HL-60 (cell line): ENCODE measurements around the gene HIP1R.

Source experiments
- DNase-seq, 2 experiments: peaks; one replicate each; pipeline ENCODE4 v3.0.0-alpha.2; 2010 to 2020; ENCODE audit warnings: low read depth in 1 of 2, low spot score in 1 of 2
- H3K27ac ChIP-seq: fragments of 250-450 bp; sonication (Bioruptor Pico); replicated peaks from 2 replicates; pipeline ENCODE4 v1.5.1; 2020; ENCODE audit warnings: mild to moderate bottlenecking, moderate library complexity
- H3K27me3 ChIP-seq: fragments of 250-450 bp; sonication (Bioruptor Pico); 2 replicates; pipeline ENCODE4 v1.5.1; 2021; ENCODE audit warnings: mild to moderate bottlenecking, moderate library complexity; ENCODE audit not compliant: insufficient read depth, poor library complexity, severe bottlenecking
- H3K4me3 ChIP-seq: replicated peaks from 2 replicates; pipeline ENCODE4 v1.5.1; 2011; ENCODE audit warnings: mild to moderate bottlenecking, control low read depth, low read length; ENCODE audit not compliant: insufficient read depth
- CTCF ChIP-seq: IDR thresholded peaks from one replicate; pipeline ENCODE4 v1.5.1; 2011; ENCODE audit warnings: low read length, control low read depth, inconsistent platforms; ENCODE audit not compliant: insufficient read depth
- GABPA ChIP-seq: IDR thresholded peaks from 2 replicates; pipeline ENCODE4 v1.6.1; 2012; ENCODE audit warnings: low read depth
- POLR2AphosphoS5 ChIP-seq: IDR thresholded peaks from 2 replicates; pipeline ENCODE4 v1.6.1; 2012; ENCODE audit warnings: low read depth
- REST ChIP-seq: IDR thresholded peaks from 2 replicates; pipeline ENCODE4 v1.6.1; 2012; ENCODE audit warnings: low read depth; ENCODE audit not compliant: insufficient replicate concordance
- SPI1 ChIP-seq: IDR thresholded peaks from 2 replicates; pipeline ENCODE4 v1.6.1; 2012; ENCODE audit warnings: low read depth, mild to moderate bottlenecking, borderline replicate concordance

Gene HIP1R

GRCh38 chr12:122854554-122854953, 19.3 kb downstream of the HIP1R start:
- no peak overlapping the region for H3K27ac ChIP-seq
- TF ChIP-seq GABPA (no peak), SPI1 (no peak), CTCF (no peak), POLR2AphosphoS5 (no peak)
- no peaks in the 10 kb centered on the region for H3K27me3 ChIP-seq
- H3K4me3 ChIP-seq = no peak overlapping the region
- DNase-seq = no peak

DNA sequence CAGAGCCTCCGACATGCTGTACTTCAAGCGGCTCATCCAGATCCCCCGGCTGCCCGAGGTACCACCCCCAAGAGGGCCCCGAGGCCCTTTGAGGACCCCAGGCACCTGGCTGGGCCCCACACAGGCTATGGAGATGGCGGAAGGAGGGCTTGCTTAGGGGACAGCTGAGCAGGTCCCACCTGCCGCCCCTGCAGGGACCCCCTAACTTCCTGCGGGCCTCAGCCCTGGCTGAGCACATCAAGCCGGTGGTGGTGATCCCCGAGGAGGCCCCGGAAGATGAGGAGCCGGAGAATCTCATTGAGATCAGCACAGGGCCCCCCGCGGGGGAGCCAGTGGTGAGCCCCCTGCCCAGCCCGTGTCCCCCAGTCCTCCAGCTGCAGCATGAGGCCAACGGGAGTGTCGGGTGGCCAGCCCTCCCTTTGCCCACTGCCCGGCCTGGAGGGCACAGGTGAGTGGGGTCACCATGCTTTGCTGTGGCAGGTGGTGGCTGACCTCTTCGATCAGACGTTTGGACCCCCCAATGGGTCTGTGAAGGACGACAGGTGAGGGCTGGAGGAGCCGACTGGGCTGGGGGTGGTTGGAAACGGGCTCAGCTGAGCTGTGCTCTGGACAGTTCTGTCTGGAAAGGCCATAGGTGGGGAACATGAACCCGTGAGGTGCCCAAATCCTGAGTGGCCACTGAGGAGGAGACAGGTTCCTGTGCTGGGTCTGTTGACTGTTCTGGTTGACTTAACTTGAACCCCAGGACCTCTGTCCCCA, 20.0 kb downstream of the HIP1R start:
- TF ChIP-seq REST (no peak), POLR2AphosphoS5 (no peak), GABPA (no peak), SPI1 (no peak), CTCF (no peak)
- Histone ChIP-seq H3K27ac (no peak overlapping the region), H3K4me3 (no peak overlapping the region), H3K27me3 (no peaks in the 10 kb centered on the region)
- no peak for DNase-seq

DNA sequence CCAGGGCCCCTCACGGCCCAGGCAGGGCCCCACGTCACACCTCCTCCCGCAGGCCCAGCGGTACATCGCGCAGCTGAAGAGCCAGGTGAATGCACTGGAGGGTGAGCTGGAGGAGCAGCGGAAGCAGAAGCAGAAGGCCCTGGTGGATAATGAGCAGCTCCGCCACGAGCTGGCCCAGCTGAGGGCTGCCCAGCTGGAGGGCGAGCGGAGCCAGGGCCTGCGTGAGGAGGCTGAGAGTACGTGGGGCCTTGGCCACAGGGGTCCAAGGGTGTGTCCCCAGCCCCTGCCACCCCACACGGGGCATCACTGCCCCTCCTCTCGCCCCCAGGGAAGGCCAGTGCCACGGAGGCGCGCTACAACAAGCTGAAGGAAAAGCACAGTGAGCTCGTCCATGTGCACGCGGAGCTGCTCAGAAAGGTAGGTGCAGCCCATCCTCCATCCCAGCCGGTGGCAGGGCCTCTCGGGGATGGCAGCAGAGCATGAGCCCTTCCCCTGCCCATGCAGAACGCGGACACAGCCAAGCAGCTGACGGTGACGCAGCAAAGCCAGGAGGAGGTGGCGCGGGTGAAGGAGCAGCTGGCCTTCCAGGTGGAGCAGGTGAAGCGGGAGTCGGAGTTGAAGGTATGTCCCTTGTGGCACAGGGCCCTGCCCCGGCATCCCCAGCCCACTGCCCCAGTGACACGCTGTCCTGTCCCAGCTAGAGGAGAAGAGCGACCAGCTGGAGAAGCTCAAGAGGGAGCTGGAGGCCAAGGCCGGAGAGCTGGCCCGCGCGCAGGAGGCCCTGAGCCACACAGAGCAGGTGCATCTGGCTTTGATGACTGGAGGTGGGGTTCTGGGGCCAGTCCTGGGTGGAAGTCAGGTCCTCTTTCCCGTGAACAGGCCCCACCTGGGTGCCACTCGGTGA, 20.9 kb downstream of the HIP1R start:
- no peak for TF ChIP-seq GABPA
- Histone ChIP-seq H3K27ac (no peak overlapping the region), H3K27me3 (no peaks in the 10 kb centered on the region), H3K4me3 (no peak overlapping the region)
- DNase-seq = no peak

DNA sequence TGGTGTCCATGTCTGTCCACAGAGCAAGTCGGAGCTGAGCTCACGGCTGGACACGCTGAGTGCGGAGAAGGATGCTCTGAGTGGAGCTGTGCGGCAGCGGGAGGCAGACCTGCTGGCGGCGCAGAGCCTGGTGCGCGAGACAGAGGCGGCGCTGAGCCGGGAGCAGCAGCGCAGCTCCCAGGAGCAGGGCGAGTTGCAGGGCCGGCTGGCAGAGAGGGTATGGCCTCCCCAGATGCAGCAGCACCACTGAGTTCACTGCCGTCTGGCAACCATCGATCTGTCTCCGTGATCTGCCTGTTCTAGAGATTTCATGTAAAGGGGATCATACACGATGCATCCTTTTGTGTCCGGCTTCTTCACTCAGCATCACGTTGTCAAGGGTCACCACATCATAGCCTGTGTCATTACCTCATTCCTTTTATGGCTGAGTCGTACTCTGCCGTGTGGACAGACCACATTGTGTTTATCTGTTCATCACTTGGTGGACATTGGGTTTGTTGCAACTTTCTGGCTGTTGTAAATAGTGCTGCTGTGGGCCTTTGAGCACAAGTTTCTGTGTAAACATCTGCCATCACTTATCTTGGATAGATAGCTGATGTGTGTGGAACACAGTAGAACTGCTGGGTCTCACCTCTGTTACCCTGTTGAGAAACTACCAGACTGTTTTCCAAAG, 21.9 kb downstream of the HIP1R start:
- no peak overlapping the region for H3K4me3 ChIP-seq
- H3K27ac ChIP-seq = no peak overlapping the region
- no peaks in the 10 kb centered on the region for H3K27me3 ChIP-seq
- TF ChIP-seq CTCF = no peak
- TF ChIP-seq SPI1 = no peak
- no peak for DNase-seq

GRCh38 chr12:122858171-122858570, 22.9 kb downstream of the HIP1R start:
- no peaks in the 10 kb centered on the region for H3K27me3 ChIP-seq
- no peak for DNase-seq
- no peak overlapping the region for H3K27ac ChIP-seq
- H3K4me3 ChIP-seq = no peak overlapping the region
- no peak for TF ChIP-seq GABPA
- TF ChIP-seq CTCF = no peak
- TF ChIP-seq SPI1 = no peak
- TF ChIP-seq REST = no peak
- no peak for TF ChIP-seq POLR2AphosphoS5
